Mesenchymal stem cell (in vitro differentiated cells and primary cell): Measurements from ENCODE around the gene CLTC.

ENCODE experiments used
- DNase-seq: peaks from one replicate; pipeline ENCODE4 v3.0.0-alpha.2; 2013
- H2AFZ ChIP-seq: one replicate; pipeline ENCODE4 v1.6.1; 2013; ENCODE audit warnings: low read depth, mild to moderate bottlenecking, control low read depth, inconsistent platforms, low read length, moderate library complexity
- H2AK5ac ChIP-seq: 2 replicates; pipeline ENCODE4 v1.6.1; 2013; ENCODE audit warnings: low read length, moderate library complexity, mild to moderate bottlenecking, inconsistent platforms; ENCODE audit not compliant: severe bottlenecking
- H2BK120ac ChIP-seq: one replicate; pipeline ENCODE4 v1.6.1; 2013; ENCODE audit warnings: low read depth, mild to moderate bottlenecking, inconsistent platforms, low read length, moderate library complexity
- H2BK12ac ChIP-seq, 2 experiments: one replicate each; pipeline ENCODE4 v1.6.1; 2013; ENCODE audit warnings: inconsistent platforms in 2 of 2, low read length in 2 of 2, mild to moderate bottlenecking in 2 of 2, moderate library complexity in 2 of 2, control low read depth in 1 of 2
- H2BK15ac ChIP-seq: one replicate; pipeline ENCODE4 v1.6.1; 2013; ENCODE audit warnings: mild to moderate bottlenecking, low read depth, inconsistent platforms; ENCODE audit not compliant: poor library complexity, severe bottlenecking
- H2BK5ac ChIP-seq: 2 replicates; pipeline ENCODE4 v1.6.1; 2013; ENCODE audit warnings: low read depth, mild to moderate bottlenecking, low read length, control low read depth, inconsistent platforms; ENCODE audit not compliant: poor library complexity, severe bottlenecking
- H3K14ac ChIP-seq, 2 experiments: one replicate each; pipeline ENCODE4 v1.6.1; 2013; ENCODE audit warnings: inconsistent platforms in 2 of 2, low read length in 2 of 2, control low read depth in 1 of 2, mild to moderate bottlenecking in 1 of 2, moderate library complexity in 1 of 2
- H3K18ac ChIP-seq, 2 experiments: one replicate each; pipeline ENCODE4 v1.6.1; 2013; ENCODE audit warnings: inconsistent platforms in 2 of 2, low read length in 2 of 2, control low read depth in 1 of 2, low read depth in 1 of 2, mild to moderate bottlenecking in 1 of 2
- H3K23ac ChIP-seq, 2 experiments: one replicate each; pipeline ENCODE4 v1.6.1; 2013; ENCODE audit warnings: inconsistent platforms in 2 of 2, low read length in 2 of 2, mild to moderate bottlenecking in 2 of 2, moderate library complexity in 2 of 2, control low read depth in 1 of 2
- H3K27ac ChIP-seq: 2 replicates; pipeline ENCODE4 v1.5.1; 2013; ENCODE audit warnings: mild to moderate bottlenecking, moderate library complexity, low read length, control low read depth, inconsistent platforms; ENCODE audit not compliant: poor library complexity, severe bottlenecking
- H3K27me3 ChIP-seq, 2 experiments: 2 replicates each; pipeline versions ENCODE4 v1.6.1 to v1.7.0; 2013; ENCODE audit warnings: low read length in 2 of 2, mild to moderate bottlenecking in 2 of 2, moderate library complexity in 2 of 2, control low read depth in 1 of 2, inconsistent platforms in 1 of 2; ENCODE audit not compliant: control insufficient read depth in 1 of 2, insufficient read depth in 1 of 2
- H3K36me3 ChIP-seq, 2 experiments: 2 replicates each; pipeline versions ENCODE4 v1.6.1 to v1.7.0; 2013; ENCODE audit warnings: low read length in 2 of 2, control low read depth in 1 of 2, inconsistent platforms in 1 of 2, low read depth in 1 of 2, mild to moderate bottlenecking in 1 of 2; ENCODE audit not compliant: insufficient read depth in 2 of 2, control insufficient read depth in 1 of 2
- H3K4ac ChIP-seq, 2 experiments: one replicate each; pipeline ENCODE4 v1.6.1; 2013; ENCODE audit warnings: inconsistent platforms in 2 of 2, low read length in 2 of 2, mild to moderate bottlenecking in 2 of 2, moderate library complexity in 2 of 2, control low read depth in 1 of 2, low read depth in 1 of 2
- H3K4me1 ChIP-seq: 2 replicates; pipeline ENCODE4 v1.6.1; 2013; ENCODE audit warnings: low read depth, low read length, control low read depth; ENCODE audit not compliant: control insufficient read depth, insufficient read depth
- H3K4me2 ChIP-seq: 2 replicates; pipeline ENCODE4 v1.6.1; 2013; ENCODE audit warnings: low read length, mild to moderate bottlenecking, inconsistent platforms; ENCODE audit not compliant: poor library complexity, severe bottlenecking
- H3K4me3 ChIP-seq, 2 experiments: 2 replicates each; pipeline versions ENCODE4 v1.5.1 to v1.7.0; 2013; ENCODE audit warnings: low read length in 2 of 2, mild to moderate bottlenecking in 2 of 2, control low read depth in 1 of 2, low read depth in 1 of 2; ENCODE audit not compliant: insufficient read depth in 1 of 2
- H3K79me1 ChIP-seq: replicated peaks from 2 replicates; pipeline ENCODE4 v1.6.1; 2013; ENCODE audit warnings: mild to moderate bottlenecking, control low read depth, low read length, inconsistent platforms; ENCODE audit not compliant: poor library complexity, severe bottlenecking
- H3K9ac ChIP-seq: 2 replicates; pipeline ENCODE4 v1.7.0; 2013; ENCODE audit warnings: mild to moderate bottlenecking, low read length, moderate library complexity
- H3K9me3 ChIP-seq: 2 replicates; pipeline ENCODE4 v1.7.0; 2013; ENCODE audit warnings: mild to moderate bottlenecking, low read length; ENCODE audit not compliant: control insufficient read depth
- H4K8ac ChIP-seq: one replicate; pipeline ENCODE4 v1.6.1; 2013; ENCODE audit warnings: inconsistent platforms, mild to moderate bottlenecking, low read length, moderate library complexity
- H4K91ac ChIP-seq: one replicate; pipeline ENCODE4 v1.6.1; 2013; ENCODE audit warnings: mild to moderate bottlenecking, low read length, inconsistent platforms
- WGBS: methylation state at CpG from one replicate; pipeline ENCODE4 v1.1.7; 2013; ENCODE audit warnings: mixed read lengths; 5-methylcytosine and 5-hydroxymethylcytosine counted together

The CLTC gene

DNA sequence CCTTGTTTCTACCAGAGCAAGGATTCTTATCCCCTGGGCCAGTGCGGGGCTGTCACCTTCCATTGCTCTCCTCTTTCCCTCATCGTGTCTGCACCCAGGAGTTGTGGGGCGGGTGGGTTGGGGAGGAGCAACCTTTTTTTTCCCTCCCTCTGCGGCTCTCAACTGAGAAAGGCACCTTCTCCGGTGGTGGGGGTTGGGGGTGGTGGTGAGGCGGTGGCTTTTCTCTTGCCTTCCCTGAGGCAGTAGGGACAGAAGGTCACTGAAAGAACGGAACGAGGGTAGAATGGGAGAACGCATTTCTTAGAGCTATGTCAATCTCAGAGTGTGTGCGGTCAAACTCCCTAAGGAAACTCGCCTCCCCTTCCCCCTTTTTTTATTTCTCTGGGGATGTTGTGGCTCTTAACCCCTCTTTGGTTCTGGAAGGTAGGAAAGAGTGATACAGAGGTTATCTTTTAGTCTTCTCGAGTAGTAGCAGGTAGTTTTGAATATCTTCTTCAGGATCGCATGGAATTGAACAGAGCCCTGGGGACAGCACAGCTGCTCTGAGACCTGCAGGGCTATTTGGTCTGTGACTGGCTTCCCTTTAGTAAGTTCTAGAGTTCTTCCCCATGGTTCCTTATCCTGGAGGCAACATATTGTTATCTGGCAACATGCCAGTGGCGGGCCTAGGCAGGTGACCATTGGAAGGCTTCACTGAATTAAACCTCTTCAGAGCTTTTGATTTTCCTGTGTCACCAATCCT lies 994 bp downstream of the CLTC start:
- Histone ChIP-seq H3K27me3 (no peaks in the 10 kb centered on the region), H2BK15ac (peak overlapping the region; percentile 48), H3K4me1 (peaks cover 5% of the 10 kb centered on the region), H4K8ac (no peak overlapping the region), H2BK120ac (peak overlapping the region; percentile 99), H3K18ac (peak overlapping the region; percentile 96 to 97), H2BK12ac (no peak overlapping the region), H3K4me2 (peak overlapping the region; percentile 76), H3K4ac (peak overlapping the region in 1 of 2 experiments; percentile 100), H3K23ac (peak overlapping the region in 1 of 2 experiments; percentile 20), H3K79me1 (no peaks in the 10 kb centered on the region), H4K91ac (no peak overlapping the region), H2AK5ac (peak overlapping the region; percentile 79), H3K4me3 (peak overlapping the region; percentile 97 to 98), H2AFZ (no peak overlapping the region), H3K27ac (peak overlapping the region; percentile 99), H3K36me3 (peaks cover 0 to 21% of the 10 kb centered on the region in 2 experiments), H3K9me3 (no peaks in the 10 kb centered on the region), H2BK5ac (peak overlapping the region; percentile 94), H3K14ac (peak overlapping the region in 1 of 2 experiments; percentile 98), H3K9ac (peak overlapping the region; percentile 100)
- DNase-seq: peak; percentile 54
- WGBS: 10% methylated on average over 3 of the region's 14 CpGs

GRCh38 chr17:59621771-59622170 lies 2.1 kb downstream of the CLTC start:
- peaks cover 0 to 30% of the 10 kb centered on the region in 2 experiments for H3K36me3 ChIP-seq
- no peaks in the 10 kb centered on the region for H3K79me1 ChIP-seq
- no peak overlapping the region for H4K91ac ChIP-seq
- H2BK120ac ChIP-seq: no peak overlapping the region
- no peak overlapping the region for H2AK5ac ChIP-seq
- WGBS: no CpG with 5 or more reads among the region's 4 CpGs
- H3K4me2 ChIP-seq: peak overlapping the region; percentile 44
- H3K23ac ChIP-seq: no peak overlapping the region
- no peak overlapping the region for H4K8ac ChIP-seq
- peak overlapping the region; percentile 100 for H3K9ac ChIP-seq
- H3K4ac ChIP-seq: no peak overlapping the region
- H3K9me3 ChIP-seq: no peaks in the 10 kb centered on the region
- no peak overlapping the region for H2BK12ac ChIP-seq
- peaks cover 6% of the 10 kb centered on the region for H3K4me1 ChIP-seq
- H3K14ac ChIP-seq: no peak overlapping the region
- no peak overlapping the region for H3K18ac ChIP-seq
- no peak overlapping the region for H2BK5ac ChIP-seq
- H3K4me3 ChIP-seq: peak overlapping the region in 1 of 2 experiments; percentile 97
- DNase-seq: no peak
- no peak overlapping the region for H2BK15ac ChIP-seq
- no peak overlapping the region for H3K27ac ChIP-seq
- H2AFZ ChIP-seq: no peak overlapping the region
- no peaks in the 10 kb centered on the region for H3K27me3 ChIP-seq

GRCh38 chr17:59623151-59623550 lies 3.5 kb downstream of the CLTC start:
- Histone ChIP-seq H2BK5ac (no peak overlapping the region), H3K4me3 (peak overlapping the region in 1 of 2 experiments; percentile 97), H3K23ac (no peak overlapping the region), H3K4me2 (peak overlapping the region; percentile 63), H3K9ac (peak overlapping the region; percentile 100), H3K4me1 (peaks cover 7% of the 10 kb centered on the region), H2BK120ac (no peak overlapping the region), H4K8ac (no peak overlapping the region), H2BK12ac (no peak overlapping the region), H3K14ac (no peak overlapping the region), H3K4ac (no peak overlapping the region), H3K36me3 (peaks cover 0 to 33% of the 10 kb centered on the region in 2 experiments), H3K18ac (no peak overlapping the region), H3K9me3 (no peaks in the 10 kb centered on the region), H2BK15ac (no peak overlapping the region), H3K27ac (no peak overlapping the region), H3K27me3 (no peaks in the 10 kb centered on the region), H3K79me1 (no peaks in the 10 kb centered on the region), H4K91ac (no peak overlapping the region), H2AFZ (no peak overlapping the region), H2AK5ac (no peak overlapping the region)
- no peak for DNase-seq
- 88% methylated on average over 2 of the region's 2 CpGs for WGBS

DNA sequence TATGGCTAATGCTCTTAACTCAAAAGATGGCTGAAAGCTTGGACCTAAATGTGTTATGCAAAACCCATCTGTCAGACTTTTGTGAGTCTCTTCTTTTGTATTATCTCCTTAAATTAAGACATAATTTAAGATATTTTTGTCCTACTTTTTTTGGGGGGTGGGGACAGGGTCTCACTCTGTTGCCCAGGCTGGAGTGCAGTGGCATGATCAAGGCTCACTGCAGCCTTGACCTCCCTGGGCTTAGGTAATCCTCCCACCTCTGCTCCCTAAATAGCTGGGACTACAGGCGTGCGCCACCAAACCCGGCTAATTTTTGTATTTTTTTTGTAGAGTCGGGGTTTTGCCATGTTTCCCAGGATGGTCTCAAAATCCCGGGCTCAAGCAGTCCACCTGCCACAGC lies 7.1 kb downstream of the CLTC start:
- WGBS: 98% methylated on average over 5 of the region's 5 CpGs
- Histone ChIP-seq H2BK15ac (no peak overlapping the region), H3K27me3 (no peaks in the 10 kb centered on the region)

More for the DNA sequence above, 7.1 kb downstream of the CLTC start:
- no peak overlapping the region for H3K4me3 ChIP-seq
- H3K9me3 ChIP-seq: no peaks in the 10 kb centered on the region
- H3K23ac ChIP-seq: no peak overlapping the region
- H2BK120ac ChIP-seq: no peak overlapping the region
- peaks cover 7 to 56% of the 10 kb centered on the region in 2 experiments for H3K36me3 ChIP-seq
- no peak for DNase-seq
- H2BK5ac ChIP-seq: no peak overlapping the region
- peaks cover 9% of the 10 kb centered on the region for H3K4me1 ChIP-seq
- no peak overlapping the region for H3K9ac ChIP-seq
- H4K8ac ChIP-seq: no peak overlapping the region
- no peak overlapping the region for H2AFZ ChIP-seq
- H3K4ac ChIP-seq: no peak overlapping the region
- H3K18ac ChIP-seq: no peak overlapping the region
- no peak overlapping the region for H2AK5ac ChIP-seq
- H3K14ac ChIP-seq: no peak overlapping the region
- H4K91ac ChIP-seq: no peak overlapping the region
- H3K79me1 ChIP-seq: no peaks in the 10 kb centered on the region
- H3K4me2 ChIP-seq: no peak overlapping the region
- no peak overlapping the region for H3K27ac ChIP-seq
- no peak overlapping the region for H2BK12ac ChIP-seq
